NOMO-1 treated with DMSO at 0.1 percent for 48 hours (cell line): ENCODE measurements around the gene RACGAP1.
A peak's percentile ranks its signal among the peaks of the same experiment; 100 is the strongest.

Experiments
- DNase-seq: peaks from one replicate; lab custom pipeline; 2025; ENCODE audit not compliant: unreplicated experiment; lab: John Stamatoyannopoulos, UW

RACGAP1 gene

DNA sequence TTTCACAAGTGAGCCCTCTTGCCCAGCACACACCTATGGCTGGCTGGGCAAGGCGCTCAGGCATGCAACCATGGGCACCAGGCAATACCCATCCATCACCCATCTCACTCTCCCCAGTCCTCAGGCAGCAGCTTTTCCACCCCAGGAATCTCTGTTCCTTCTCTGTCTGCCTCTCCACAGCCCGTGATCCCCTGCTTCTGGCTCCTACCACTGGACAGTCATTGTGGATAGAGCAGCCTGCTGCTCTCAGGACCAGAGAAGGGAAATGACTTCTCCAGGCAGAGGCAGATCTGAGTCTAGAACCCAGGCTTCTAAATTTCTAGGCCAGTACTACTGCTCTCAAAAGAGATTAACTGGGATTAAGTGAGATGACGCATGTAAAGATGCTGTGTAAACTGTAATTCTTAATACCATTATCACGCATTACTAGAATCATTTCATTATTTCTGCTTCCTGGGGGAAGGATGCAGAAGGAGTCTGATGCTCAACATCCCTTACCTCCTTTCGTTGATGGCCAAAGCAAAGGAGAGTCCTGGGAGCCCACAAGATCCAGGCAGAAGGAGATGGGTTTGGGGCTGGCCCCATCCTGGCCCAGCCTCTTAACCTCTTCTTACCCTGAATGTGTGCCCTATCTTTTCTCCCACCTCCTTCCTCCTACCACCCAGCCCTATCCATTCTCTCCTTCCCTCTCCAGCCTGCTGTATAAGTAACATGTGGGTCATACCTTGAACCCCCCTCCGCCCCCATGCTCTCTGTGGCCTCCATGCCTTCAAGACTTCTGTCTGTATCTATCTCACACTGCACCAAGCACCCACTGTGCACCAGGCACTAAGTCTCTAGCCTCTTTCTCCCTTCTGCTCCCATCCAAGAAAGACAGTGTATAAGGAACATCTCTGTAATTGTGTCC is 68.4 kb downstream of the RACGAP1 start:
- no peak for DNase-seq

DNA sequence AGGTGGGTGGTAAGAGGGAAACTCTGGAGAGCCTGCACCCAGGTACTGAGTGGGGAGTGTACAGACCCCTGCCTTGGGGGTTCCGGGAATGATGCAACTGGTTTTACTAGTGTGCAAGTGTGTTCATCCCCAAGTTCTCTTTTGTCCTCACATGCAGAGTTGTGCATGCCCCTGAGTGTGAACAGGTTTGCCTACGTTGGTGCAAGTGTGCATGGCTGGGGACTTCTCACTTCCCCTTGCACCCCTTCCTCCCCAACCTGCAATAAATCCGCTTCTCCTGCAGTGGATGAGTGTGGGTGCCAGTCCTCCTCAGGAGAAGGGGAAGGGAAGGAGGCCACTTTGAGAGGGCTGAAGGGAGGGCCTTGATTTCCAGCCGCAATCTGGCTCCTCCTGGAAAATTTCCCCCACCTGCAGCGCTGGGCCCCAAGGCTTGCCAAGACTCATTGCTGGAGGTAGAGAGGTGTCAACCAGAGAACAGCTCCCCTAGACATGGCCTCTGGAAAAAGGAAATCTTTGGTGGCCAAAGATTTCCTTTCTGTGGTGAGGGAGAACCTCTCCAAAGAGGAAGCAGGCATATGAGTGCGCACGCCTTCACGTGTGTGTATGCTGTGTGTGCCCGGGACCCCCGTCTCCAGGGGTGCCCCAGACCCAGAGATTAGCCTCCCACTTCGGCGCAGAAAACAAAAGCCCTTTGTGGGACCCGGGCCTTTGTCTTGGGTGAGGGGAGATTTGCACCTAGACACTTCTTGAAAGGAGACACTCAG is 69.2 kb downstream of the RACGAP1 start:
- DNase-seq: peak; percentile 21

DNA sequence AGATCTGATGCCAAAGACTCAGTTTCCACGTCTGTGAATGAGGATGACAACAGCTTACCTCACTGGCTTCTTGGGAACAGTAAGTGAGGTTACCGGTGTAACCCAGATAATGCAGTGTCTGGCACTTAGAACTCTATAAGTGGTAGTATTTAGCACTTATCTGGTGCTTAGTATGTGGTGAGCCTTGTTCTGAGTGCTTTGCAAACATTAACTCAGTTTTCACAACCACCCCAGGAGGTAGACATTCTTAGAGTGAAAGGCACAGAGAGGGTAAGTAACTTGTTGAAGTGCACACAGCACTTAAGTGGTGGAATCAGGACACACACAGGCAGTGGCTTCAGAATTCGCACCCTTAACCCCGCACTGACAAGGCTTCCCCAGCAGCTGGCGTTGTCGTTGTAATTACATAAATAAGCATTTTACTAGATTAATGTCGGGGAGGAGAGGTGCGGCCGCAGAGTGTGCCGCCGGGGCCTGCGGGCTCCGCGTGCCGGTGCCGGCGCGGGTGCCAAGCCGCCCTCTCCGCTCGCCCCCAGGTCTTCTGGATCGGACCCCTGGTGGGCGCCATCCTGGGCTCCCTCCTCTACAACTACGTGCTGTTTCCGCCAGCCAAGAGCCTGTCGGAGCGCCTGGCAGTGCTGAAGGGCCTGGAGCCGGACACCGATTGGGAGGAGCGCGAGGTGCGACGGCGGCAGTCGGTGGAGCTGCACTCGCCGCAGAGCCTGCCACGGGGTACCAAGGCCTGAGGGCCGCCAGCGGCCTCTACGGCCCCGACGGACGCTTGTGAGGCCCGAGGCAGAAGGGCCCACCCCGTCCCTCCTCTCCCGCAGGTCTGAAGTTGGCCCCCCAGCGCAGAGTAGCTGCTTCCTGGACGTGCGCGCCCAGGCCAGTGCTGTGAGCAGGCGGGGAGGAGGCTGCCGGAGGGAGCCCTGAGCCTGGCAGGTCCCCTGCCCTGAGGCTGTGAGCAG is 70.1 kb downstream of the RACGAP1 start:
- DNase-seq: no peak

GRCh38 chr12:49953961-49954846 is 71.1 kb downstream of the RACGAP1 start:
- no peak for DNase-seq

GRCh38 chr12:49953151-49953550 is 72.1 kb downstream of the RACGAP1 start:
- DNase-seq: no peak

GRCh38 chr12:49952391-49953055 is 72.8 kb downstream of the RACGAP1 start:
- no peak for DNase-seq

DNA sequence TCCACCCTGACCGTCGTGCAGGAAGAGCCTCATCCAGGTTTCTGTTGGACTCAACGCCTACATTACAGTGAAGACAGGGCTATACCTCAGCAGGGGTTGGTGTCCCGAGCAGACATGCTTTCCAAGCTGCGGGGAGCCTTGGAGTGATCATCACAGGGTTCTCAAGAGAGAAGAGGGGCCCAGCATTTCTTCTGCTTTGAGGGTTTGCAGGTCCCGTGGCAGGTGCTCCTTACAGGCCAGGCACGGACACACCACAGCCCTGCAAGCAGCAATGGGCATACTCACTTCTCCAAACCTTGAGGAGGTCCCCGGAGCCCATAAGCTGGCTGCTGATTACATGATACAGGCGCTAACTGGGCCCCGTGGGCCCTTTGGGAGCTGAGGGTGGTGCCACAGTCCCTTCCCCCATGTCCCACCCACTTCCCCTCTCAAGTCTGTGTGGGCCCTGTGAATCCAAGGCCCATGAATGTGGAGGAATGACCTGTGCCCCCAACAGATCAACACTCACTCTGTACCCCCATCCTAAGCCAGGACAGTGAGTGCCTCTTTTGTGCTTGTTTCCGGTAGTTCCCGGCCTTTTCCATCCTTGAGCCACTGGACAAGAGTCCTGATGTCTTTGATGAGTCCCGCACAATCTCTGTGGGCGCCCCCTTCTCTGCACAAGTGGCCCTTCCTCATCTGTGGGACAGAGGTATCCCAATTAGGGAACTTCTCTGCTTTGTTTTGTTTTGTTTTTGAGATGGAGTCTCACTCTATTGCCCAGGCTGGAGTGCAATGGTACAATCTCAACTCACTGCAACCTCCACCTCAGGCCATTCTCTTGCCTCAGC is 73.7 kb downstream of the RACGAP1 start:
- DNase-seq: no peak

DNA sequence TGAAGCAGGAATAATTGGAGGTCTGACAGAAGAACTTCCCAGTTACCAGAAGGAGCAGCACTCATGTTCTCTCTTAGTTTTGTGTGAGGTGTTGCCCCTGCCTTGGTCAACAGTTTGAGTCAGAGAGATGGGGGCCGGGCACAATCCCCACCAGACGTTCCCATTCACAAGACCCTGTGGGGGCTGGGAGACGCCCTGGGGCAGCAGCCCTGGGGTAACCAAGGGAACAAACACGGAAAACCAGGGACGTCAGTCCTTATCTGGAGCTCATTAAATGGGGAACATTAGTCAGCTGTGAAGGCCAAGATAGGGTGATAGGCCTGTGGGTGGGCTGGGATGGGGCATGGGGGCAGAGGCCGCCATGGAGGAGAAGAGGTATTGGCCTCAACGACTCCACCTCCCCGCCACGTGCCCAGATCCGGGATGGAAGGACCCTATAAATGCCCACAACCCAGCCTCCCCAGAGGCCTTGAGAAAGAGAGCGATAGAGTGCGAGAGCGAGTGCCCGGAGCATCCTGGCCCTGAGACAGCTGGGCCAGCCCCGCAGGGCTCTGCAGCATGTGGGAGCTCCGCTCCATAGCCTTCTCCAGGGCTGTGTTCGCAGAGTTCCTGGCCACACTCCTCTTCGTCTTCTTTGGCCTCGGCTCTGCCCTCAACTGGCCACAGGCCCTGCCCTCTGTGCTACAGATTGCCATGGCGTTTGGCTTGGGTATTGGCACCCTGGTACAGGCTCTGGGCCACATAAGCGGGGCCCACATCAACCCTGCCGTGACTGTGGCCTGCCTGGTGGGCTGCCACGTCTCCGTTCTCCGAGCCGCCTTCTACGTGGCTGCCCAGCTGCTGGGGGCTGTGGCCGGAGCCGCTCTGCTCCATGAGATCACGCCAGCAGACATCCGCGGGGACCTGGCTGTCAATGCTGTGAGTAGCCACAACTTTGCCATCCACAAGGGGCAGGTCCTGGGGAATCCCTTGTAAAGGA is 74.7 kb downstream of the RACGAP1 start, which contains the start of gene AQP2:
AQP2 (plus strand) TSS at position 465 of the 979 bp plus-strand sequence; CDS start at position 559, 94 bp downstream.
- no peak for DNase-seq

GRCh38 chr12:49949866-49950265 is 75.4 kb downstream of the RACGAP1 start:
- DNase-seq: no peak

- peak; percentile 86 for DNase-seq
Measured at GRCh38 chr12:49948866-49949845, 76.1 kb downstream of the RACGAP1 start.

DNA sequence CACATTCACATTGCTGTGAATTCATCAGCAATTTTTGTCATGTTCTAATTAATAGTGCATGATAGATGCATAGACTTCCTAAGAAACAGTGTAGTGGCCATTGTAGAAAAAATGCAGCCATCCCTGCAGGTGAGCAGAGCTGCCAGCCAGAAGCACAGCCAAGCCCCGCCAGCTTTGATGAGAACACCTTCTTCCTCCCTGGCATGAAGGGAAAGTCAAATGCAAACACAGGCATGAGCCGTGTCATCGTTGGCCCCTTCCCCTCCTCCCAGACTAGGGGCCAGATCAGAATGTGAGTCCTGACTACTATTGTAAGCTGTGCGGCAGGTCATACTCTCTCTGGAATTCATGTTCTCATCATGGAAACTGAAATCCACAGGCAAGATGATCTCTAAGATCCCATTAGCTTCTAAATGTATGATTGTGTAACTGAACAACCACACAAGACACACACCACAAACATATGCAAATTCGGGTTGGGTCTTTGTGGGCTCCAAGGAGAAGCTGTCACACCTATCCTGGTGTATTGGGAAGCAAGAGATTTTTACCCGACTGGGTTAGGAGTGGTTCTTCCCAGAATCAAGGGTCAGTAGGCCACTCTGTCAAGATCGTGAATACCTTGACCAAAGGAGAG is 77.6 kb downstream of the RACGAP1 start:
- DNase-seq: no peak

GRCh38 chr12:49946497-49946896 is 78.8 kb downstream of the RACGAP1 start:
- DNase-seq: no peak

DNA sequence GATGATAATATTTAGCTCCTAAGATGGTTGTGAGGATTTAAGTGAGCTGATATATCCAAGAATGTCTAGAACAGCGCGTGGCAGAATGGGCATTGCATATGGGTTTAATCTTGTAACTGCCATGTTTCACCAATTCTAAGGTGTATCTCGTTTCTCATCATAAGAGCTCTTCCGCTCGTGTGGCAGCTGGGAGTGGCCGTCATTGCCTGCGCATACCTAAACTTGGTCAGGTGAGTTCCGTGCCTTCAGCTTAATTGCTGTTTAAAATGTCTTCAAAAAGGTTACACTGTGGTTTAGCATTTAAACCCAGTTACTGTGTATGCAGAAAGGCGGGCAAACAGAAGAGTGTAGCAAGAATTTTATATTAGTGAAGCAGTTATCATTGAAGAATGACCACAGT is 79.2 kb downstream of the RACGAP1 start:
- no peak for DNase-seq

- DNase-seq: peak; percentile 84
Measured at GRCh38 chr12:49945394-49946080, 79.8 kb downstream of the RACGAP1 start.

GRCh38 chr12:49944718-49945117 is 80.6 kb downstream of the RACGAP1 start:
- DNase-seq: no peak
